AG04450 (cell line): Measurements from ENCODE around the gene FLT3LG. TPM values are rescaled to one million over a fixed set of nuclear protein-coding genes. Genes with fewer than 3 reads are reported as not detected.

ENCODE experiments used
- CTCF ChIA-PET: fragments of 300-600, 350-600 bp; formaldehyde crosslinking; extraction: SDS; loops from one replicate; lab custom pipeline; 2022; ENCODE audit warnings: antibody characterized with exemption, inconsistent platforms; lab: Charles Lee
- POLR2A ChIA-PET: fragments of 350-600 bp; formaldehyde crosslinking; extraction: SDS; loops from one replicate; lab custom pipeline; 2021; ENCODE audit warnings: antibody characterized with exemption, inconsistent platforms; lab: Yijun Ruan, JAX
- DNase-seq: peaks from one replicate; pipeline ENCODE4 v3.0.0-alpha.2; 2011; ENCODE audit warnings: low read depth, low spot score
- H3K27ac ChIP-seq: one replicate; pipeline ENCODE4 v1.5.1; 2012; ENCODE audit warnings: low read depth, low read length, control low read depth
- H3K27me3 ChIP-seq: one replicate; pipeline ENCODE4 v1.6.0; 2012; ENCODE audit warnings: low read length; ENCODE audit not compliant: control insufficient read depth, insufficient read depth
- H3K4me3 ChIP-seq: 2 replicates; pipeline ENCODE4 v1.5.1; 2011; ENCODE audit warnings: mild to moderate bottlenecking, low read depth, low read length, control low read depth
- H3K9me3 ChIP-seq: 2 replicates; pipeline ENCODE4 v1.5.1; 2012; ENCODE audit warnings: low read length; ENCODE audit not compliant: control insufficient read depth, insufficient read depth
- CTCF ChIP-seq: IDR thresholded peaks from 2 replicates; pipeline ENCODE4 v1.5.1; 2011; ENCODE audit warnings: low read depth, low read length, control low read depth, inconsistent platforms
- polyA plus RNA-seq: library from polyadenylated mRNA; depleted of rRNA; stranded (reverse); fragments of >200 nt; gene quantifications from 2 replicates; pipeline ENCODE4 v1.2.3, GENCODE V29; 2011

FLT3LG gene
- polyA plus RNA-seq, 1 experiment: 3.7 TPM

- H3K9me3 ChIP-seq: no peaks in the 10 kb centered on the region
- POLR2A ChIA-PET: interaction anchor here (0.5 to 2.2 kb wide), 5 partner anchors 25 to 474 kb away, joined by 4 to 17 read pairs (median 5); partner anchors contain the start of gene RPL13A
- CTCF ChIA-PET: interaction anchor here (1.7 to 2.3 kb wide), 2 partner anchors 20 to 227 kb away, joined by 6 to 8 read pairs; partner anchors contain the start of gene FLT3LG
- peak; percentile 95 for DNase-seq
- no peak for TF ChIP-seq CTCF
- peak within 1 kb of the TSS; percentile 97 for H3K27ac ChIP-seq
- H3K27me3 ChIP-seq: no peaks in the 10 kb centered on the region
- peak within 1 kb of the TSS; percentile 82 for H3K4me3 ChIP-seq
Measured at GRCh38 chr19:49453013-49453756, 20.8 kb upstream of the FLT3LG start, which contains the start of gene ALDH16A1. ALDH16A1 (plus strand) TSS chr19:49453225; CDS start chr19:49453332, 107 bp downstream.

- peak overlapping the region; percentile 97 for H3K27ac ChIP-seq
- peak overlapping the region; percentile 82 for H3K4me3 ChIP-seq
- TF ChIP-seq CTCF: no peak
- POLR2A ChIA-PET: interaction anchor here (0.6 to 2.2 kb wide), 3 partner anchors 25 to 107 kb away, joined by 7 to 17 read pairs (median 9); partner anchors contain the start of gene RPL13A
- H3K9me3 ChIP-seq: no peaks in the 10 kb centered on the region
- no peaks in the 10 kb centered on the region for H3K27me3 ChIP-seq
- CTCF ChIA-PET: interaction anchor here (1.0 to 1.7 kb wide), 2 partner anchors 228 to 356 kb away, joined by 3 to 6 read pairs; no protein-coding TSS in a partner anchor
- DNase-seq: no peak
Measured at GRCh38 chr19:49453757-49454240, 20.2 kb upstream of the FLT3LG start.

GRCh38 chr19:49455773-49456172 lies 18.2 kb upstream of the FLT3LG start:
- Histone ChIP-seq H3K27me3 (no peaks in the 10 kb centered on the region), H3K27ac (peak overlapping the region; percentile 21), H3K9me3 (no peaks in the 10 kb centered on the region), H3K4me3 (no peak overlapping the region)
- DNase-seq: no peak
- no peak for TF ChIP-seq CTCF
- POLR2A ChIA-PET: interaction anchor here (0.6 kb wide), 1 partner anchor 109 kb away, joined by 4 read pairs; no protein-coding TSS in a partner anchor
- CTCF ChIA-PET: interaction anchor here (0.8 to 1.9 kb wide), 4 partner anchors 18 to 530 kb away, joined by 3 to 10 read pairs (median 4); partner anchors contain the start of gene FLT3LG

- Histone ChIP-seq H3K9me3 (peaks cover under 1% of the 10 kb centered on the region; the same call in 1 of the 2 replicates), H3K27me3 (no peaks in the 10 kb centered on the region), H3K4me3 (no peak overlapping the region), H3K27ac (no peak overlapping the region)
- DNase-seq: no peak
- CTCF ChIA-PET: interaction anchor here (0.8 to 1.9 kb wide), 4 partner anchors 17 to 531 kb away, joined by 3 to 10 read pairs (median 4); partner anchors contain the start of gene FLT3LG
- POLR2A ChIA-PET: interaction anchor here (1.2 kb wide), 1 partner anchor 109 kb away, joined by 5 read pairs; no protein-coding TSS in a partner anchor
- TF ChIP-seq CTCF: no peak
Measured at GRCh38 chr19:49456326-49456725, 17.7 kb upstream of the FLT3LG start.
